Measurements from ENCODE around the gene LRRC55. TPM values are rescaled to one million over a fixed set of nuclear protein-coding genes. Genes with fewer than 3 reads are reported as not detected.

LRRC55 gene
- total RNA-seq (0.11 and 0.21 TPM in 2 replicates), polyA plus RNA-seq (0.12 TPM in 1 of 2 replicates, not detected in the other)

GRCh38 chr11:57181678-57182305 lies at the start of gene LRRC55:
Gene LRRC55 (plus strand): TSS chr11:57181953. CDS start chr11:57182023, 70 bp downstream.
- no peak for DNase-seq (ENCODE audit: low read depth in 1 of 2, low spot score in 1 of 2)
- Histone ChIP-seq H3K27ac (no peak within 1 kb of the TSS), H3K4me1 (ENCODE audit: low read depth) (no peaks in the 10 kb centered on the region), H3K27me3 (peaks cover 8% of the 10 kb centered on the region), H3K9me3 (ENCODE audit: low read depth) (no peaks in the 10 kb centered on the region), H3K36me3 (no peaks in the 10 kb centered on the region), H3K4me3 (no peak within 1 kb of the TSS)
- no peak for TF ChIP-seq CTCF (IDR thresholded peaks at IDR 0.05; ENCODE audit: low read depth, low read length)

- H3K36me3 ChIP-seq: no peaks in the 10 kb centered on the region
- no peak for DNase-seq (ENCODE audit: low read depth in 1 of 2, low spot score in 1 of 2)
- no peaks in the 10 kb centered on the region for H3K9me3 ChIP-seq (ENCODE audit: low read depth)
- TF ChIP-seq CTCF (IDR thresholded peaks at IDR 0.05; ENCODE audit: low read depth, low read length): no peak
- no peaks in the 10 kb centered on the region for H3K4me1 ChIP-seq (ENCODE audit: low read depth)
- no peak overlapping the region for H3K4me3 ChIP-seq
- H3K27me3 ChIP-seq: no peaks in the 10 kb centered on the region
- no peak overlapping the region for H3K27ac ChIP-seq
Measured at GRCh38 chr11:57133366-57134038, 48.3 kb upstream of the LRRC55 start.

- Histone ChIP-seq H3K4me1 (ENCODE audit: low read depth) (no peaks in the 10 kb centered on the region), H3K27me3 (no peaks in the 10 kb centered on the region), H3K36me3 (no peaks in the 10 kb centered on the region), H3K9me3 (ENCODE audit: low read depth) (no peaks in the 10 kb centered on the region), H3K27ac (no peak overlapping the region), H3K4me3 (no peak overlapping the region)
- no peak for DNase-seq (ENCODE audit: low read depth in 1 of 2, low spot score in 1 of 2)
- TF ChIP-seq CTCF (IDR thresholded peaks at IDR 0.05; ENCODE audit: low read depth, low read length): no peak
Measured at GRCh38 chr11:57134284-57134683, 47.5 kb upstream of the LRRC55 start.

GRCh38 chr11:57135020-57135751 lies 46.6 kb upstream of the LRRC55 start:
- H3K4me3 ChIP-seq: no peak overlapping the region
- DNase-seq (ENCODE audit: low read depth in 1 of 2, low spot score in 1 of 2): no peak
- no peak overlapping the region for H3K27ac ChIP-seq
- H3K27me3 ChIP-seq: no peaks in the 10 kb centered on the region
- no peaks in the 10 kb centered on the region for H3K9me3 ChIP-seq (ENCODE audit: low read depth)
- TF ChIP-seq CTCF (IDR thresholded peaks at IDR 0.05; ENCODE audit: low read depth, low read length): no peak
- no peaks in the 10 kb centered on the region for H3K4me1 ChIP-seq (ENCODE audit: low read depth)
- H3K36me3 ChIP-seq: no peaks in the 10 kb centered on the region

- TF ChIP-seq CTCF (IDR thresholded peaks at IDR 0.05; ENCODE audit: low read depth, low read length): no peak
- no peaks in the 10 kb centered on the region for H3K36me3 ChIP-seq
- peaks cover 13% of the 10 kb centered on the region for H3K4me1 ChIP-seq (ENCODE audit: low read depth)
- H3K9me3 ChIP-seq (ENCODE audit: low read depth): no peaks in the 10 kb centered on the region
- no peak for DNase-seq (ENCODE audit: low read depth in 1 of 2, low spot score in 1 of 2)
- H3K27ac ChIP-seq: no peak overlapping the region
- H3K4me3 ChIP-seq: no peak overlapping the region
- H3K27me3 ChIP-seq: no peaks in the 10 kb centered on the region
Measured at GRCh38 chr11:57140568-57140967, 41.2 kb upstream of the LRRC55 start.
